ENCODE measurements around the gene ZNF358.

ZNF358 gene

GRCh38 chr19:7489609-7490044 lies 26.3 kb upstream of the ZNF358 start:
- DNase-seq = no peak

GRCh38 chr19:7492142-7492541 lies 23.8 kb upstream of the ZNF358 start:
- no peak for DNase-seq

GRCh38 chr19:7492558-7492957 lies 23.3 kb upstream of the ZNF358 start:
- DNase-seq = no peak

- DNase-seq = no peak
These were observed 21.3 kb upstream of the ZNF358 start for GRCh38 chr19:7494416-7495098.

GRCh38 chr19:7497292-7497691 lies 18.6 kb upstream of the ZNF358 start:
- DNase-seq = no peak

GRCh38 chr19:7500811-7501450 lies 15.0 kb upstream of the ZNF358 start:
- peak; percentile 89 for DNase-seq

GRCh38 chr19:7502552-7502951 lies 13.4 kb upstream of the ZNF358 start:
- no peak for DNase-seq

- DNase-seq = no peak
These were observed 11.2 kb upstream of the ZNF358 start for GRCh38 chr19:7504684-7505083.

GRCh38 chr19:7505288-7505681 lies 10.6 kb upstream of the ZNF358 start:
- DNase-seq = peak; percentile 75

GRCh38 chr19:7505682-7506384 lies 10.1 kb upstream of the ZNF358 start:
- DNase-seq = no peak

- no peak for DNase-seq
These were observed 9.2 kb upstream of the ZNF358 start for GRCh38 chr19:7506385-7507328.

- no peak for DNase-seq
These were observed 8.0 kb upstream of the ZNF358 start for GRCh38 chr19:7507884-7508283.

GRCh38 chr19:7509625-7510024 lies 6.3 kb upstream of the ZNF358 start:
- DNase-seq = no peak

GRCh38 chr19:7512400-7512851 lies 3.5 kb upstream of the ZNF358 start:
- DNase-seq = no peak

GRCh38 chr19:7513809-7514642 lies 1.9 kb upstream of the ZNF358 start:
- no peak for DNase-seq

GRCh38 chr19:7515110-7515644 lies 726 bp upstream of the ZNF358 start:
- DNase-seq = no peak

- no peak for DNase-seq
These were observed 430 bp downstream of the ZNF358 start for GRCh38 chr19:7516333-7516732.

GRCh38 chr19:7516878-7517277 lies 975 bp downstream of the ZNF358 start:
- DNase-seq = no peak

- DNase-seq = no peak
These were observed 3.6 kb downstream of the ZNF358 start for GRCh38 chr19:7519361-7520130.

- DNase-seq = no peak
These were observed 4.5 kb downstream of the ZNF358 start for GRCh38 chr19:7520131-7521051.

All from NCI-H510A (cell line).